ENCODE data around the gene INPP4B.

INPP4B gene

GRCh38 chr4:142443469-142443868 lies 402.6 kb downstream of the INPP4B start:
- no peak overlapping the region for H2AFZ ChIP-seq
- no peak overlapping the region for H3K4me3 ChIP-seq (ENCODE audit: low read depth, low read length)
- no peak overlapping the region for H3K4me2 ChIP-seq (ENCODE audit: low read length)
- H3K9ac ChIP-seq = no peak overlapping the region
- no peak overlapping the region for H3K27ac ChIP-seq
- H3K9me3 ChIP-seq (ENCODE audit: control insufficient read depth, low read length) = no peaks in the 10 kb centered on the region
- no peak for TF ChIP-seq CTCF (IDR thresholded peaks at IDR 0.05)
- H3K36me3 ChIP-seq (ENCODE audit: control insufficient read depth, insufficient read depth, low read length) = no peaks in the 10 kb centered on the region
- no peaks in the 10 kb centered on the region for H3K4me1 ChIP-seq
- no peaks in the 10 kb centered on the region for H3K79me2 ChIP-seq
- H3K27me3 ChIP-seq (ENCODE audit: control insufficient read depth, insufficient read depth, low read length) = no peaks in the 10 kb centered on the region

DNA sequence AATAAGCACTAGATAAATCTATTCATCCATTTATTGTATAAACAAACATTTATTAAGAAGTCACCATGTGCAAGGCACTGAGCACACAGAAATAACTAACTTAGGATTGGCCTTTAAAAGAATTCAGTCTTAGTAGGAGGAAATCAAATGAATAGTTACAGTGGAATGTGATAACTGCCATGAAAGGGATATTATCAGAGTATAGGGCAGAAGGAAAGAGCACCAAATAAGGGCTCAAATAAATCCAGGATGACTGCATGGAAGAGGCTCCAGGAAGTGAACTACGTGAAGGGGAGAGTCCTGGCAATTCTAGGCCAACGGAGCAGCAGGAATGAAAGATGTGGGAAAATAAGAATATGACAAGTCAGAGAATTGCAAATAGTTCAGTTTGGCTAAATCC lies 406.0 kb downstream of the INPP4B start:
- Histone ChIP-seq H3K4me2 (ENCODE audit: low read length) (no peak overlapping the region), H3K27me3 (ENCODE audit: control insufficient read depth, insufficient read depth, low read length) (no peaks in the 10 kb centered on the region), H2AFZ (no peak overlapping the region), H3K36me3 (ENCODE audit: control insufficient read depth, insufficient read depth, low read length) (no peaks in the 10 kb centered on the region), H3K4me3 (ENCODE audit: low read depth, low read length) (no peak overlapping the region), H3K4me1 (no peaks in the 10 kb centered on the region), H3K27ac (no peak overlapping the region), H3K9me3 (ENCODE audit: control insufficient read depth, low read length) (no peaks in the 10 kb centered on the region), H3K79me2 (no peaks in the 10 kb centered on the region), H3K9ac (no peak overlapping the region)
- TF ChIP-seq CTCF (IDR thresholded peaks at IDR 0.05) = no peak

- H3K4me1 ChIP-seq = no peaks in the 10 kb centered on the region
- no peaks in the 10 kb centered on the region for H3K27me3 ChIP-seq (ENCODE audit: control insufficient read depth, insufficient read depth, low read length)
- no peaks in the 10 kb centered on the region for H3K9me3 ChIP-seq (ENCODE audit: control insufficient read depth, low read length)
- TF ChIP-seq CTCF (IDR thresholded peaks at IDR 0.05) = no peak
- H2AFZ ChIP-seq = no peak overlapping the region
- no peak overlapping the region for H3K4me3 ChIP-seq (ENCODE audit: low read depth, low read length)
- H3K9ac ChIP-seq = no peak overlapping the region
- H3K36me3 ChIP-seq (ENCODE audit: control insufficient read depth, insufficient read depth, low read length) = no peaks in the 10 kb centered on the region
- no peak overlapping the region for H3K27ac ChIP-seq
- no peak overlapping the region for H3K4me2 ChIP-seq (ENCODE audit: low read length)
- H3K79me2 ChIP-seq = no peaks in the 10 kb centered on the region
Observed at GRCh38 chr4:142435599-142436235, 410.4 kb downstream of the INPP4B start.

- H2AFZ ChIP-seq = no peak overlapping the region
- H3K27ac ChIP-seq = no peak overlapping the region
- H3K4me1 ChIP-seq = no peaks in the 10 kb centered on the region
- TF ChIP-seq CTCF (IDR thresholded peaks at IDR 0.05) = no peak
- no peaks in the 10 kb centered on the region for H3K36me3 ChIP-seq (ENCODE audit: control insufficient read depth, insufficient read depth, low read length)
- H3K4me2 ChIP-seq (ENCODE audit: low read length) = no peak overlapping the region
- H3K9ac ChIP-seq = no peak overlapping the region
- no peak overlapping the region for H3K4me3 ChIP-seq (ENCODE audit: low read depth, low read length)
- no peaks in the 10 kb centered on the region for H3K9me3 ChIP-seq (ENCODE audit: control insufficient read depth, low read length)
- H3K27me3 ChIP-seq (ENCODE audit: control insufficient read depth, insufficient read depth, low read length) = no peaks in the 10 kb centered on the region
- H3K79me2 ChIP-seq = no peaks in the 10 kb centered on the region
Observed at GRCh38 chr4:142434519-142435224, 411.4 kb downstream of the INPP4B start.

GRCh38 chr4:142428715-142429114 lies 417.4 kb downstream of the INPP4B start:
- Histone ChIP-seq H3K4me1 (no peaks in the 10 kb centered on the region), H3K9ac (no peak overlapping the region), H3K9me3 (ENCODE audit: control insufficient read depth, low read length) (no peaks in the 10 kb centered on the region), H3K27me3 (ENCODE audit: control insufficient read depth, insufficient read depth, low read length) (no peaks in the 10 kb centered on the region), H2AFZ (no peak overlapping the region), H3K4me2 (ENCODE audit: low read length) (no peak overlapping the region), H3K27ac (no peak overlapping the region), H3K4me3 (ENCODE audit: low read depth, low read length) (no peak overlapping the region), H3K79me2 (no peaks in the 10 kb centered on the region), H3K36me3 (ENCODE audit: control insufficient read depth, insufficient read depth, low read length) (no peaks in the 10 kb centered on the region)
- no peak for TF ChIP-seq CTCF (IDR thresholded peaks at IDR 0.05)

All from parathyroid adenoma (tissue), 2 donors.